ENCODE results near the gene DUSP15.

The DUSP15 gene

DNA sequence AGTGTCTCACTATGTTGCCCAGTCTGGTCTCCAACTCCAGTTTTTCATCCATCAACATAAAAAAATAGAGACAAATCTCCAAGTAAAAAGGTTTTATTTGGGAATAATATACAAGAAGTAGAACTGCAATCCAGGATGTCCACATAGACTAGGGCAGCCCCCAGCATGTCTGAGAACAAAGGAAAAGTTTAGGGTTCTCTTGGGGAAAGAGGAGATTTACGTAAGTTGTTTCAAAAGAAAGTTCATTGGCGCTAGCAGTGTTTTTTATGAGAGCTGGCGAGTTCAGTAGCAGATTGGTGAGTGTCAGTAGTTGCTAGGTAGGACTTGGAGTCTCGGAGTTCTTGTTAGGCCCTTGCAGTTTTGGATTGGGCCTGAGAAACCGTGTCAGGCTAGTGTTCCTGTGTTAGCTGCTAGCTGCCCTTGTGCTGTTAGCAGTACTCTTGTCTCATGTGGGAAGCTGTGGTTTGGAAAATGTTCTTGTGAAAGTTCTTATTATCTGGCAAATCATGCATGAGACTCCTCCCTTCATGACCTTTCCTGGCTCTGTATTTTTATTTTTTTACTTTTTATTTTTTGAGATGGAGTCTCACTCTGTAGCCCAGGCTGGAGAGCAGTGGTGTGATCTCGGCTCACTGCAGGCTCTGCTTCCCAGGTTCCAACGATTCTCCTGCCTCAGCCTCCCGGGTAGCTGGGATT lies 24.8 kb upstream of the DUSP15 start:
- no peak for DNase-seq (ENCODE audit: low read depth in 2 of 3, low spot score in 2 of 3)

DNA sequence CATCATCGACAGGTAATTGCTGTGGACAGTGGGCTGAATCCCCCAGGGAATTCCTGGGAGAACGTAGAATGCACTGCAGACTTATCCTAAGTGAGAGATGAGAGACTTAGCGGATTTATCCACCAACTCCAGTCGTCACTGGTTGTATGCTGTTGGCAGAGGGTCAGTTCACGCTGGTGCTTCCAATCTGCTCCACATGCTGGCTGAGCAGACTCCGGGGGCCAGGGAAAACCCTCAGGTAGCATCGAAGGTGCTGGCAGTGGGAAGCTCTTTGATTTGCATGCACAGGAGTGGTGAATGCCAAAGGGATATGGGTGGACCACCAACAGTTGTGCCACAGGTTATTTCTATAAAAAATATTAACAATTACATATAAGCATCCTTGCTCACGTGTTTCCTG lies 20.3 kb upstream of the DUSP15 start:
- DNase-seq (ENCODE audit: low read depth in 2 of 3, low spot score in 2 of 3): no peak

DNA sequence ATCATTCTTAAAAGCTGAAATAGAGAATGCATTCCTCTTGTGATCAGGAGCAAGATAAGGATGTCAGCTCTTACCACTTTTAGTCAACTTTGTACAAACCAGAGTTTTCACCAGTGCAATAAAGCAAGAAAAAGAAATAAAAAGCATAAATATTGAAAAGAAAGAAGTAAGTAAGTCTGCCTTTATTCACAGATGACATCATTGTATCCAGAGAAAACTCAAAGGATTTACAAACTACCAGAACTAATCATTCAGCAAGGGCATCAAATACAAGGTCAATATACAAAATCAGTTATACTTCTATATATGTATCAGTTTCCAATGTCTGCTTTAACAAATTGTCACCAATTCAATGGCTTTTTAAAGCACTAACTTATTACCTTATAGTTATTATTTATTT lies 13.5 kb upstream of the DUSP15 start:
- DNase-seq (ENCODE audit: low read depth in 2 of 3, low spot score in 2 of 3): no peak

DNA sequence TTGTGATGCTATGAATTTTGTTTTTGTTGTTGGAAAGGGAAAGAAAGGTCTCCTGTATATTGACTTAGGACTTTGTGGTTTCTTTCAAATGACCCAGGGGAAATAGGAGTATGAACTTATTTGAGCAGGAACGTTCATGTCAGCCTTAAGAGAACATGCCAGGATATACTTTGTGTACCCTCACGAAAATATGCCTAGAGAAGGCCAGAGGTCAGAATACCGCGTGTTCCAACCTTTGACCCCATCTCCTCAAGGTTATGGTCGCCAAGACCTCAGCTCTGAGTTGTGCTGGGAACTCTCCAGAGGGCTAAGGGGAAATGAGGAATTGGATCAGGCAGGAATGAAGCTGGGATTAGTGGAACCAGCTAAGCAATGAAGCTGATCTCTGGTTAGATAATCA lies 11.6 kb upstream of the DUSP15 start:
- DNase-seq (ENCODE audit: low read depth in 2 of 3, low spot score in 2 of 3): no peak

DNA sequence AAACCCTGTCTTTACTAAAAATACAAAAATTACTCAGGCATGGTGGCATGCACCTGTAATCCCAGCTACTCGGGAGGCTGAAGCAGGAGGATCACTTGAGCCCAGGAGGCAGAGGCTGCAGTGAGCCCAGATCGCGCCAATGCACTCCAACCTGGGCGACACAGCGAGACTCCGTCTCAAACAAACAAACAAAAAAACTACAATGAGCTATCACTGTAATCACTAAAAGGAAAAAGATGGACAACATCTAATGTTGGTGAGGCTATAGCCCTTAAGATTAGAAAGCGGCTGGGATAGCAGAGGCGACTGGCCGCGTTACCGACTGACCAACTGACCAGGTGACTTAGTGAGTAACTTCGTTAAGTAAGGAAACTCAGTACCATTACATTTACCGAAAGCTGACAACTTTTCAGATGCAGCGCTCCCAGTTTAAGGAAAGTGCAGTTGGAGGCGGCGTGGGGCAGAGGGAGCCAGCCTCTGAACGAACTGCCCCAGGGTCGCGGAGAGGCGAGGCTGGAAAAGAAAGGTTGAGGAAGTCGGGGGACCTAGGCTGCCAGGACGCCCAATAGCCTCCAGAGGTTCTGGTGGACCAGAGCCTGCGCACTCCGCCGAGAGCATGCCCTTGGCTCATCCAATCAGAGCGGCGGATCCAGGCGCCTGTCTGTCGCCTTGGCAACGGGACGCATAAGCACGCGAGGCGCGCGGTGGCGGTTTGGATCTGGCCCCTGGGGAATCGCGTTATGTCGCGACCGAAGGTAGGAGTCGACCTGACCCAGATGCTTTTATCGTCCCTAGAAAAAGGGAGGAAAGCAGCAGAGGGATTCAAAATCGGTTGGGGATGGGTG lies 9.0 kb upstream of the DUSP15 start:
- DNase-seq (ENCODE audit: low read depth in 2 of 3, low spot score in 2 of 3): peak; percentile 55 to 72 (median 60)

DNA sequence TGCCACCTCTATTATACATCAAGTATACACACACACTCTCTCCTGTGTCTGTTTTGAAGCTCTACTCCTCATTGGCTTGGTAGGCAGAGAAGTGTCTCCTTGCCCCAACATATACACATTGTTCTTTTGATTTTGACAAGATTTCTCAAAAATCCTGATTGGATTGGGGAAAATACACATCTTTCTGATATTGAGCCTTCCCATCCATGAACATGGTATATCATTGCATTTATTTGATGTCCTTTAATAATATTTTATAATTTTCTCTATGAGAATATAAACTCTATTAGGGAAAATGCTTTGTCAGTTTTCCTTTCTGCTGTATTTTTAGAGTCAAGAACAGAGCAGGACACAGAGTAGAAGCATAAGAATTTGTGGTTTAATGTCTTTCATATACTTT lies 7.4 kb upstream of the DUSP15 start:
- DNase-seq (ENCODE audit: low read depth in 2 of 3, low spot score in 2 of 3): no peak

DNA sequence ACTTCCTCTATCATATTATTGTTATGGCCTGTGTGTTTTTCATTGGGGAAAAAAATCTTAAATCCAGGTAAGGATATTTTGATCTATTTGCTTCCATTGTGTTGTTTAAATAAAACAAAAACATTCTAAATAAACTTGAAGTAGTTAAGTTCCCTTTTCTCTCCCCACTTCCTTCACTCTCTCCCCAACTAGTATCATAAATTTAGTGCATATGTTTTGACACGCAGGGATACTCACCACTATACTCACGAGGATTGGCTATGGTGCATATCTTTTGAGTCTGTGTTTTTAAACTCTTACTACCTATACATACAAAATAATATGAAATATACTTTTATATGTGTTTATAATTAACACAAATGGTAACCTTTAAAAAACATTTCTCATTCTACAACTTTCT lies 5.3 kb upstream of the DUSP15 start:
- DNase-seq (ENCODE audit: low read depth in 2 of 3, low spot score in 2 of 3): no peak

DNA sequence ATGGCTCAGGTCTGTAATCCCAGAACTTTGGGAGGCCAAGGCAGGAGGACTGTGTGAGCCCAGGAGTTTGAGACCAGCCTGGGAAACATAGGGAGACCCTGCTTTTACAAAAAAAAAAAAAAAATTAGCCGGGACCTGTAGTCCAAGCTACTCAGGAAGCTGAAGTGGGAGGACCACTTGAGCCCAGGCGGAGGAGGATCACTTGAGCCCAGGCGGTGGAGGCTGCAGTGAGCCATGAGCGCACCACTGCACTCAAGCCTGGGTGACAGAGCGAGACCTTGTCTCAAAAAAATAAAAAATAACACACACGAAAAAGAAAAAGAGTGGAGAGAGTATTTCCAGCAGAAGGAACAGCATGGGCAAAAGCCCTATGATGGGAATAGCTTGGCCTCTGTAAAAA lies 2.1 kb upstream of the DUSP15 start:
- no peak for DNase-seq (ENCODE audit: low read depth in 2 of 3, low spot score in 2 of 3)

DNA sequence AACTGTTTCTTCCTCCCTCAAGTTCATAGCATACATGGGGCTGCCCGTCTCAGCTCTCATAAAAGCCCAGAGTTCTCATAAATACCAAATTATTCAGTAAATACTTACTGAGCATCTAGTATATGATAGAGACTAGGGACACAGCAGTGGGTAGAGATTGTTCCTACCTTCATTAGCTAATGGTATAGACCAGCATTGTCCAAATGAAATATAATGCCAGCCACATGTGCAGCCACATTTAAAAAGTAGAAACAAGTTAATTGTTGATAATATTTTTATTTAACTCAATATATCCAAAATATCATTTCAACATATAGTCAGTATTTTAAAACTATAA lies 1.3 kb upstream of the DUSP15 start:
- no peak for DNase-seq (ENCODE audit: low read depth in 2 of 3, low spot score in 2 of 3)

DNA sequence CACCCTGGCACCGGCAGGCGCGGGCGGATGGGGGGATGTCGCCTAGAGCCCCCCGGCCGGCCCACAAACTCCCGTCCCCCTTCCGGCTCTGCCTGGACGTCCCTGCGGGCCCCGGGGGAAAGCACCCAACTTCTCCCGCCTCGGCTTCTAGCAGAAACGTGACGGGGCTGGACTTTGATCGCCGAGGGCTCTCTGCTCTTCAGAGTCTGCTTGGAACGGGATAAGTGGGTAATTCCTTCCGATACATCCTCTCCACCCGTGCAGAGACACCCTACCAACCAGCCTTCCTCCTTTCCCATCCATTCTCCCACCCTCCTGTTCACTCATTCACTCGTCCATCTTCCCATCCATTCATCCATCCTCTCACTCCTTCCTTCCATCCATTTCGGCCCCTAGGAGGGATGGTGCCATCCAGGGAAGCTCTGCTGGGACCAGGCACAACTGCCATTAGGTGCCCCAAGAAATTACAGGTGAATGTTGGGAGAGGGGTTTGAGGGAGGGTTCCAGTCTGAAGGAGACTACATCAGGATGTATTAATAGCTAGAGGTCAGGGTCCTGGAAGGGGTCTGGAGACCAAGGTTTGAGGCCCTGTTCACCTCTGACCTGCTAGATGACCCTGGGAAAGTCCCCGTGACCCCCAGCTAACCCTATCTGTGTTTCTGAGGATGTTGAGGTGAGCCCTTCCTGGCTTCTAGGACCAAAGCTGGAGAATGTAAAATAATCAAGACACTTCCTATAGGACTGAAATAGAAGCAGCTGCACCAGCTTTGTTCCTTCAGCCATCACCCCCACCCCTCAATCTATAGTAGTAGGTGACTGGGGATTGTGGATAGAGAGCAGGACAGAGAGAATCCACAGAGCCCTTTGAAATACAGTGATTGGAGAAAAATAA lies 645 bp upstream of the DUSP15 start:
- DNase-seq (ENCODE audit: low read depth in 2 of 3, low spot score in 2 of 3): no peak

DNA sequence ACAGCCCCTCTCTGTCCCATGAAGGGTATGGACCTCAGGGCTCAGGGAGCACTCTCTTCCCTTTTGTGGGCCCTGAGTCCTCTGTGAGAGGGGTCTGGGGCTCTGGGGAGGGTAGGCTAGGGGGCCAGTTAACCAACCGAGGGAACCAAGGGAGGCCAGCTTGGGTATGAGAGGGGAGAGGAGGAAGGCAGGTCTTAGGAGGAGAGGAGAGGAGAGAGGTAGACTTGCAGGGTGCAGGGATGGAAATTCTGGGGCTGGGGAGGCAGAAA lies 720 bp downstream of the DUSP15 start:
- DNase-seq (ENCODE audit: low read depth in 2 of 3, low spot score in 2 of 3): no peak

DNA sequence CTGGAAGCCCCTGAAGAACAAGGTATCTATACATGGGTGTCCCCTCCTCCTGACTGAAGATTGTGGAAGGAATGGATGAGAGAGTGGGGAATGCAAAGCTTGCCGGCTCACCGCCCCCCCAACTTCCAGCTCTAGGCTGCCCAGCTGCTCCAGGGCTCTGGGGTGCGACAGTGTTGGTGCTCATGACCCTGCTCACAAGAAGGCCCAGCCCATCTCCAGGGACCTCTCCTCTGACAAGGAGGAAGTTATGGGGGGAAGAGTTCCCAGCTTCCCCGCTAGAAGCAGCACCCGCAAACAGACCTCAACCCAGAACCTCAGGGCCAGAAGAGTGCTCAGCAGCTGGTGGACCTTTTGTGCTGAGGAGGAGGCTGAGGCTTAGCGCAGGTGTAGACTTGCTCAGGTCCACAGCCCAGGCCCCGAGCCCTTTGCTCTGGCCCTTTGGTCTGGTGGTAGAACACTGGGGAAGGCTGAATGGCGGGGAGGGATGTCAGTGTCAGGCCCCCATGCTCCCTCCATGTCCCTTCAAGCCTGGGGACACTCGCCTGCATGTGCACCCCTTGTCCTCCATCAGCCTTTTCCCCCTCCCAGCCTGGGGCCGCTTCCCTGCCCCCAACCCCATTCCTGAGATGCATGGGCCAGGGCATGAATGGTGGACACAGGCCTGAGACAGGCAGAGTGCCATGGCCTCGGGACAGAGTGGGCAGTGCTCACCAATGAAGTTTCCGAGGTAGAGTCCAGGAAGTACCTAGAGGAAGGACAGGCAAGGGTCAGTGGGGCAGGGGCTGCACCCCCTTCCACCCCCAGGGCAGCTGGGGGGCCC lies 1.3 kb downstream of the DUSP15 start:
- no peak for DNase-seq (ENCODE audit: low read depth in 2 of 3, low spot score in 2 of 3)

DNA sequence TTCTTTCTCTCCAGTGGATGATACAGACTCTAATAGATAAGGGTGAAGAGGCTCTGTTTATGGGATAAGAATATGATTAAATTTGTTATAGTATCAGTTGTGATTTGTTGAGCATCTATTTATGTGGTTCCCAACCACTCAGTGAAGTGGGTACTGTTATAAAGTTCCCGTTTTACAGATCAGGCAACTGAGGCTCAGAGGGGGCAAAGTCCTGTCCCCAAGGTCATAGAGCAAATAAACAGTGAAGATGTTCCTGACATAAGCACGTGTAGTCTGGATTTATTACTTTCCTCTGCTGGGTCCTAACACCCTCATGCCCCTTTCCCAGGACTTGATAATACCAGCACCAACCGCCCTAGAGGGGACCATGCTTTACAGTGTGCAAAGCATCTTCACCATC lies 4.1 kb downstream of the DUSP15 start:
- DNase-seq (ENCODE audit: low read depth in 2 of 3, low spot score in 2 of 3): no peak

DNA sequence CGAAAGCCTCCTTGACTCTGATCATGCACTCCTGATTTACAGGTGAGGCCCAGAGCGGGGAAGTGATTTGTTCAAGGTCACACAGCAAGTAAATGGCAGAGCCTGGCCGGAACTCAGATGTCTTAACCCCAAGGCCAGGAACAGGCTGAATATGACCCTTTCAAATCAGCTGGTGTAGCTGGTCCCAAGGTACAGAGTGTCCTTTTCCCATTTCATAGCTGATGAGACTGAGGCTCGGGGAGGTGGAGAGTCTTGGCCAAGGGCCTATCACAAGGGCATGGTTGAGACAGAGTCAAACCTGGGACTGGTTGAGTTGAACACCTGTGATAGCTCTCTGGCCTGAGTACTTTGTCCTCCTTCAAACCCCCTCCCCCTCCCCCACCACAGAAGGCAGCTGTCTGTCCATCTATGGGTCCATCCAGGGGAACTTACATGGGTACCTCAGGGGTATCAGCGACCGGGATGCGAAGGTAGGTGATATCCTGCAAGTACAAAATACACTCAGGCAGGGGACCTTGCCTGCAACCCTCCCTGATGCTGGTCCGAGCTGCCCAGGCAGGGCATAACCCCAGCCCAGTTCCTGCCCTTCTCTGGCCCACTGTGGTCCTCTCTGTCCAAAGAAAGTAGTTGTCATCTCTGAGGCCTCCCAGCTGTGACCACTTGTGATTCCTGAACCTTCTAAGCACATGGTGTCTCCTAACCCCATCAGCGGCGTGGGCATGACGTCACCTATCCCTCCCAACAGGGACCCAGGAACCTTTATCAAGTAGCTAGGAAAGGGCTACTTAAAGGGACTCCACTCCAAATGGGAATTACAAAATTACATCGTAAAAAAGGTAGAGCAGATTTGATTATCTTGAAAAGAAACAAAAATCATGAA lies 5.6 kb downstream of the DUSP15 start:
- no peak for DNase-seq (ENCODE audit: low read depth in 2 of 3, low spot score in 2 of 3)

DNA sequence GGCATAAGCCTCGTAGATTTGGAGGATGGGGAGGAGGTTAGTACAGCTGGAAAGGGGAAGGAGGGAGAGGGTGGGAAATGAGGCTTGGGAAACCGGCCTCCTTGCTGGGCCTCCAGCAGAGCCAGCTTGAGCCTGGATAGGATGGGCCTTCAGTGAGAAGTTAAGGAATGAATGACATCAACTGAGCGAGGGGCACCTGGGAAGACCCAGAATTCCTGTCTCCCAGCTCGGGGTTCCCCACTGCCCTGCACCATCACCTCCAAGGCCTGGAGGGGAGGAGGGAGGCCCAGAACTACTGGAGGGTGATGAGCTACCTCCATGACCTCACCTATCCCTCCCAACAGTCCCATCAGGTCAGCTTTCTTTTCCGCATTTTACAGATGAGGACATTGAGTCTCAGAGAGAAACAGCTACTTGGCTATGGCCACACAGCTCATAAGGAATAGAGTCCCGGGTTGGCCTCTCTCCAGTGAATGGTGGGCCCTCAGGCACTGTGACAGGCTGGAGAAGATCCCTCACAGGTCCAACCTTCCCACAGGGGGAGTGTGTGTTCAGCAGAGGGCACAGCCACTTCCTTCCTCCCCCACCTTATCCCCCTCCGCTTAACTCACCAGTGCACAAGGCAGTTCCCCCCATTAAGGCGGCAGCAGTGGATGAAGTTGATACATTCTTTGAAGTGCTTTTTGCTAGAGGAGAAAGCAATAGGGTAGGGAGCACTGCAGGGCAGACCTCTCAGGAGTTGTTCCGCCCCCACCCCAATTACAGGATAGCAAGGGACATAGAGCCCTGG lies 6.8 kb downstream of the DUSP15 start:
- no peak for DNase-seq (ENCODE audit: low read depth in 2 of 3, low spot score in 2 of 3)

DNA sequence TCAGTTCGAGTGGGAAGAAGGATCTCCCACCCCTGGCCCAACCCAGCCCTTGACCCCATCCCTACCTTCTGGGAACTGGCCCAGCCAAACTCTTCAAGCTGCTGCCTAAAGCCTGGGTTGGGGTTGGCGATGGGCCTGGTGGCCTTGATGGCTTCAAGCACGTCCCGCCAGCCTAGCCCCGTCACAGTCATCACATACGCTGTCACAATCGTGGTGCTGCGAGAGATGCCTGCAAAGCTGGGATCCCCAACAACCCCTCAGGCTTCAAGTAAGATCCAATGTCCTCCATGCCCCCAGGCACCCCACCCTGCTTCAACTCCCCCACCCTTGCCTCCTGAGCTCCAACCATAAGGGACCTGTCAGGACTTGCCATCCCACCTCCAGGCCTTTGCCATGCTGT lies 7.8 kb downstream of the DUSP15 start:
- no peak for DNase-seq (ENCODE audit: low read depth in 2 of 3, low spot score in 2 of 3)

DNA sequence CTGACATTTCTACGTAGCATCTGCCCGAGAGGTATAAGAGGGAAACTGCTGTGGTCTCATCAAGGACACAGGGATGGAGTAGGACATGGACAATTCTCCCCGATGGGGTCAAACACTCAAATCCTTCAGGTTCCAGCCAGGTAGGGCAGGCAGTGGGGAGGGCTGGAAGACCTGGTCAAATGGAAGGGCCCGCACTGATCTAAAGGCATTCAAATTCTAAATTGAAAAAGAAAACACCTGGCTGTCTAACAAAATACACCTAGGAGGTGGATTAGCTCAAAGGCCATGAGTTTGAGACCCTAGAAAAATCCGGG lies 8.2 kb downstream of the DUSP15 start:
- DNase-seq (ENCODE audit: low read depth in 2 of 3, low spot score in 2 of 3): no peak

DNA sequence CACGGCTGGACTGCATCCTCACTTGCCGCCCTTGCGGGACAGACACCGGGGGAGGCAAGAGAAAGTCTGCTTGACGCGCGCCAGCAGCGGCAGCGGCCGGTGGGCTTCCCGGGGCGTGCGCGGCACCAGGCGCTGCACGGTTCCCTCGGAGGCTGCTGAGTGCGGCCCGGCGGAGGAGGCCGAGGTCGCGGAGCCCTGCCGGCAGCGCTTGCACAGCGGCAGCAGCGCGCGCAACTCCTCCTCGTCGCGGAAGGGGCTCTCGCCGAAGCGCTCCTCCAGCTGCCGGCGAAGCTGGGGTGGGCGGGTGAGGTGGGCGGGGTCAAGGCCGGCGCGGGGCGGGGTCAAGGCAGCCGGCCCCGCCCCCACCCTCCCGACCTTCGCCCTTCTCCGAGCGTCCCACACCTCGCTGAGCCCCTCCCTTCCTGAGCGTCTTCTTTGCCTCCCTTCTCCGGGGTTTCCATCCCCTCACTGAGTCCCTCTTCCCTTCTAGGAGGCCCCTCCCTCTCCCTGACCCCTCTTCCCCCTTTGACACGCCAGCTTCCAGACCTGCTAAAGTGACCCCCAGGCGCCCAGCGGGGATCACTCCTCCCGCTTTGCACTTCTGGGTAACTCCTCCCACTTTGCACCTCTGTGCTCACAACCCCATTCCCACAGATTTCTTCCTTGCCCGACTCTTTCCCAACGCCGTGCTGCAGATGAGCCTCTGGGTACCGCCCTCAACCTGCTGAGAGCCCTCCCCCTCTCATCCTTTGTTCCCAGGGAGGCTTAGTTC lies 8.8 kb downstream of the DUSP15 start:
- peak; percentile 23 to 47 (median 37) for DNase-seq (ENCODE audit: low read depth in 2 of 3, low spot score in 2 of 3)

DNA sequence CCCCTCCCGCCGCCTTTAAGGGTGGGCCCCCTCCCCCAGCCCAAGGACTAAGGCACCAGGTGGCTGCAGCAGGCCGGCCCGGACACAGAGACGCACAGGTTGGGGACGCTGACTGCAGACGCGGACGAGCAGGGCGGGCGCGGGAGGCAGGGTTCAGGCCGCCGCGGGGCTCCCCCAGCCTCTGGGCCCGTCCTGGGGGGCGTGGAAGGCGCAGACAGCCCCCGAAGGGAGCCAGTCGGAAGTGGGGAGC lies 9.3 kb downstream of the DUSP15 start:
- DNase-seq (ENCODE audit: low read depth in 2 of 3, low spot score in 2 of 3): no peak
